ENCODE data around the gene DENND4A. TPM values are rescaled to one million over a fixed set of nuclear protein-coding genes. Genes with fewer than 3 reads are reported as not detected.
A peak's percentile ranks its signal among the peaks of the same experiment; 100 is the strongest.

The DENND4A gene
- 34.5 and 62.4 TPM in 2 replicates for total RNA-seq (2014; rRNA removed; shearing (Covaris generic); ENCODE audit: low replicate concordance)

- Histone ChIP-seq H4K20me1 (ENCODE audit: insufficient read depth, low read depth, low read length) (no peaks in the 10 kb centered on the region), H3K4me1 (ENCODE audit: low read length) (peaks cover 33% of the 10 kb centered on the region), H3K9ac (ENCODE audit: low read length) (peak within 1 kb of the TSS; percentile 90), H3K9me2 (replicated peaks; ENCODE audit: insufficient read depth, low read length) (no peaks in the 10 kb centered on the region), H3K4me2 (ENCODE audit: low read depth, low read length, poor library complexity, severe bottlenecking) (peak within 1 kb of the TSS; percentile 97), H3K36me3 (ENCODE audit: insufficient read depth, low read length) (no peaks in the 10 kb centered on the region), H3K27me3 (ENCODE audit: low read length) (no peaks in the 10 kb centered on the region), H2AFZ (ENCODE audit: low read length) (peak within 1 kb of the TSS; percentile 99), H3K27ac (ENCODE audit: low read length) (peak within 1 kb of the TSS; percentile 78), H3K4me3 (ENCODE audit: low read length) (peak within 1 kb of the TSS; percentile 99), H3K9me3 (ENCODE audit: low read length) (no peaks in the 10 kb centered on the region), H3K79me2 (ENCODE audit: low read length) (peaks cover 44% of the 10 kb centered on the region)
- DNase-seq: peak; percentile 99
These were observed at the start of gene DENND4A for GRCh38 chr15:65792138-65792987. DENND4A (minus strand) TSS chr15:65792293; CDS start chr15:65756450, 35,843 bp downstream.

- Histone ChIP-seq H2AFZ (ENCODE audit: low read length) (no peak overlapping the region), H3K4me2 (ENCODE audit: low read depth, low read length, poor library complexity, severe bottlenecking) (peak overlapping the region; percentile 3), H3K36me3 (ENCODE audit: insufficient read depth, low read length) (no peaks in the 10 kb centered on the region), H3K4me3 (ENCODE audit: low read length) (no peak overlapping the region), H3K79me2 (ENCODE audit: low read length) (no peaks in the 10 kb centered on the region), H3K4me1 (ENCODE audit: low read length) (no peaks in the 10 kb centered on the region), H3K27ac (ENCODE audit: low read length) (no peak overlapping the region), H3K27me3 (ENCODE audit: low read length) (no peaks in the 10 kb centered on the region), H3K9me3 (ENCODE audit: low read length) (no peaks in the 10 kb centered on the region), H4K20me1 (ENCODE audit: insufficient read depth, low read depth, low read length) (no peaks in the 10 kb centered on the region), H3K9ac (ENCODE audit: low read length) (no peak overlapping the region; the same call in 1 of the 2 replicates), H3K9me2 (replicated peaks; ENCODE audit: insufficient read depth, low read length) (no peaks in the 10 kb centered on the region)
- no peak for DNase-seq
These were observed 49.2 kb upstream of the DENND4A start for GRCh38 chr15:65841121-65841930.

DNA sequence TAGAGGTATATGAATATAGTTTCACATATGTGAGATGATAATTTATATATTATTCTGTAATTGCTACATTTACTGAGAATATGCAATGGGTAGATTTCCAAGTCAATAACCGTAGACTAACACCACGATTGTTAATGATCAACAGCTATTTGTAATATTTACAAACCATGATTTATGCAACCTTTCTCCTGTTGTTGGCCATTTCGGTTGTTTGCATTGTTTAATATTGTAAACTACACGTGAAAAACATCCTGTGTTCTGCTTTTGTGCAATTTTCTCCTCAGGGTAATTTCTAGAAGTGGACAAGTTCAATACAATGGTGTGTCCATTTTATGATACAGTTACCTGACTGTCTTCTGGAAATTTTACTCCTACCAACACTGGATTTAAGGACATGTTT is 47.9 kb upstream of the DENND4A start:
- Histone ChIP-seq H3K27ac (ENCODE audit: low read length) (no peak overlapping the region), H3K9me2 (replicated peaks; ENCODE audit: insufficient read depth, low read length) (no peaks in the 10 kb centered on the region), H3K79me2 (ENCODE audit: low read length) (no peaks in the 10 kb centered on the region), H3K4me2 (ENCODE audit: low read depth, low read length, poor library complexity, severe bottlenecking) (no peak overlapping the region), H3K36me3 (ENCODE audit: insufficient read depth, low read length) (no peaks in the 10 kb centered on the region), H3K9me3 (ENCODE audit: low read length) (no peaks in the 10 kb centered on the region), H3K27me3 (ENCODE audit: low read length) (no peaks in the 10 kb centered on the region), H3K4me1 (ENCODE audit: low read length) (no peaks in the 10 kb centered on the region), H3K4me3 (ENCODE audit: low read length) (no peak overlapping the region), H4K20me1 (ENCODE audit: insufficient read depth, low read depth, low read length) (no peaks in the 10 kb centered on the region), H3K9ac (ENCODE audit: low read length) (no peak overlapping the region), H2AFZ (ENCODE audit: low read length) (no peak overlapping the region)
- DNase-seq: no peak

GRCh38 chr15:65839354-65839901 is 47.3 kb upstream of the DENND4A start:
- DNase-seq: no peak
- Histone ChIP-seq H3K36me3 (ENCODE audit: insufficient read depth, low read length) (no peaks in the 10 kb centered on the region), H3K79me2 (ENCODE audit: low read length) (no peaks in the 10 kb centered on the region), H3K27ac (ENCODE audit: low read length) (no peak overlapping the region), H3K9ac (ENCODE audit: low read length) (no peak overlapping the region), H2AFZ (ENCODE audit: low read length) (no peak overlapping the region), H3K4me3 (ENCODE audit: low read length) (no peak overlapping the region), H3K4me1 (ENCODE audit: low read length) (no peaks in the 10 kb centered on the region), H3K9me2 (replicated peaks; ENCODE audit: insufficient read depth, low read length) (no peaks in the 10 kb centered on the region), H4K20me1 (ENCODE audit: insufficient read depth, low read depth, low read length) (no peaks in the 10 kb centered on the region), H3K4me2 (ENCODE audit: low read depth, low read length, poor library complexity, severe bottlenecking) (no peak overlapping the region), H3K27me3 (ENCODE audit: low read length) (no peaks in the 10 kb centered on the region), H3K9me3 (ENCODE audit: low read length) (no peaks in the 10 kb centered on the region)

DNA sequence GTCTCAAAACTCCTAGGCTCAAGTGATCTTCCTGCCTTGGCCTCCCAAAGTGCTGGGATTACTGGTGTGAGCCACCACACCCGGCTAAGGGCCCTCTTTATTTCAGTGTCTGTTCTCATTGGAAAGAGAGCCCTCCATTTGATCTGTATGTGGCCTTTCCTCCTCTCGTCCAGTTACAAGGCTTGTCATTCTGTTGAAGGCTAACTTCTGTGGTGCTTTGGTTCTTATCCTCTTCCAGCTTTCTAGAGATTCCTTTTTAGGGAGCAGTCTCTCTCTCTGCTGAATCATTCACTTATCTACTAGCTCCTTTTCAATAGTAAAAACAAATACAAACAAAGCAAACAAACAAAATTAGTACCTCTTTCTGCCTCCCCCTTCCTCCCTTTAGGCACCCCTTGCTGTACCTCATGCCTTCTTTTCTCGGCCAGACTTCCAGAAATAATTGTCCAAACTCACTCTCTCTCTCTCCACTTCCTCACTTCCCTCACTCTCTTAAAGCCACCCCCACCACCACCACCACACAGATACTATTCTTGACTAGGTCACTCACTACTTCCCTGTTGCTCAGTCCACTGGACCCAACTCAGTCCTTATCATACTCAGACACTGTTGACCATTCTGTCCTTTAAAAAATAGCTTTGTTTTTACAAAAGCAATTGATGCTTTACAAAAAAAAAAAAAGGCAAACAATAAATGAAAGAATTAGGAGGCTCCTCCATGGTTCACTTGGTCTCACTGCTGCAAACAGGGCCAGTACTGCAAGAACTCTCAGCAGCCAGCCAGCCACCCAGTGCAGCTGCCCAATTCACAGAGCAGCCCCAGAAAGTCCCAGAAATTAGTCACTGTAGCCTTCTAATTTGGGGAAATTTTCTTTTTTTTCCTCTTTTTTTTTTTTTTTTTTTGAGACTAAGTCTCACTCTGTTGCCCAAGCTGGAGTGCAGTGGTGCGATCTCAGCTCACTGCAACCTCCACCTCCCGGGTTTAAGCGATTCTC is 45.5 kb upstream of the DENND4A start:
- no peaks in the 10 kb centered on the region for H4K20me1 ChIP-seq (ENCODE audit: insufficient read depth, low read depth, low read length)
- H3K4me2 ChIP-seq (ENCODE audit: low read depth, low read length, poor library complexity, severe bottlenecking): no peak overlapping the region
- H3K27me3 ChIP-seq (ENCODE audit: low read length): no peaks in the 10 kb centered on the region
- H3K4me1 ChIP-seq (ENCODE audit: low read length): peaks cover 14% of the 10 kb centered on the region
- no peaks in the 10 kb centered on the region for H3K9me3 ChIP-seq (ENCODE audit: low read length)
- H3K4me3 ChIP-seq (ENCODE audit: low read length): no peak overlapping the region
- no peaks in the 10 kb centered on the region for H3K79me2 ChIP-seq (ENCODE audit: low read length)
- no peak overlapping the region for H3K9ac ChIP-seq (ENCODE audit: low read length)
- DNase-seq: no peak
- no peaks in the 10 kb centered on the region for H3K9me2 ChIP-seq (replicated peaks; ENCODE audit: insufficient read depth, low read length)
- no peaks in the 10 kb centered on the region for H3K36me3 ChIP-seq (ENCODE audit: insufficient read depth, low read length)
- no peak overlapping the region for H3K27ac ChIP-seq (ENCODE audit: low read length)
- no peak overlapping the region for H2AFZ ChIP-seq (ENCODE audit: low read length)

- H3K79me2 ChIP-seq (ENCODE audit: low read length): no peaks in the 10 kb centered on the region
- H3K36me3 ChIP-seq (ENCODE audit: insufficient read depth, low read length): no peaks in the 10 kb centered on the region
- H2AFZ ChIP-seq (ENCODE audit: low read length): no peak overlapping the region
- H3K9ac ChIP-seq (ENCODE audit: low read length): no peak overlapping the region
- no peak overlapping the region for H3K4me2 ChIP-seq (ENCODE audit: low read depth, low read length, poor library complexity, severe bottlenecking)
- H4K20me1 ChIP-seq (ENCODE audit: insufficient read depth, low read depth, low read length): no peaks in the 10 kb centered on the region
- no peak overlapping the region for H3K4me3 ChIP-seq (ENCODE audit: low read length)
- peaks cover 14% of the 10 kb centered on the region for H3K4me1 ChIP-seq (ENCODE audit: low read length)
- no peaks in the 10 kb centered on the region for H3K9me2 ChIP-seq (replicated peaks; ENCODE audit: insufficient read depth, low read length)
- H3K9me3 ChIP-seq (ENCODE audit: low read length): no peaks in the 10 kb centered on the region
- no peaks in the 10 kb centered on the region for H3K27me3 ChIP-seq (ENCODE audit: low read length)
- no peak overlapping the region for H3K27ac ChIP-seq (ENCODE audit: low read length)
- DNase-seq: no peak
These were observed 44.6 kb upstream of the DENND4A start for GRCh38 chr15:65836665-65837064.

DNA sequence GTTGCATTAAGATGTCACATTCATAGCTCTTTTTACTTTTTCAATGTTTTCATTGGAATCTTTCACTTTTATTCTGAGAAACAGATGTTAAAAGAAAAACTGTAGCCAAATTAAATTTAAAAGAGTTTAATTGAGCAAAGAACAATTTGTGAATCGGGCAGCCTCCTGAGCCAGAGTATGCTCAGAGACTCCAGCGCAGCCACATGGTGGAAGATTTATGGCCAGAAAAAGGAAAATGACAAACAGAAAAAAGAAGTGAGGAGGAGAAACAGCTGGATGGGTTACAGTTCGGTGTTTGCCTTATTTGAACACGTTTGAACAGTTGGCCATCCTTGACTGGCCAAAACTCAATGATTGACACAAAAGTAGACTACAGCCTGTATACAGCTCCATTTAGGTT is 43.4 kb upstream of the DENND4A start:
- Histone ChIP-seq H4K20me1 (ENCODE audit: insufficient read depth, low read depth, low read length) (no peaks in the 10 kb centered on the region), H3K4me2 (ENCODE audit: low read depth, low read length, poor library complexity, severe bottlenecking) (no peak overlapping the region), H3K9me3 (ENCODE audit: low read length) (no peaks in the 10 kb centered on the region), H2AFZ (ENCODE audit: low read length) (no peak overlapping the region), H3K36me3 (ENCODE audit: insufficient read depth, low read length) (no peaks in the 10 kb centered on the region), H3K27me3 (ENCODE audit: low read length) (no peaks in the 10 kb centered on the region), H3K27ac (ENCODE audit: low read length) (no peak overlapping the region), H3K4me3 (ENCODE audit: low read length) (no peak overlapping the region), H3K79me2 (ENCODE audit: low read length) (no peaks in the 10 kb centered on the region), H3K4me1 (ENCODE audit: low read length) (peaks cover 14% of the 10 kb centered on the region), H3K9me2 (replicated peaks; ENCODE audit: insufficient read depth, low read length) (no peaks in the 10 kb centered on the region), H3K9ac (ENCODE audit: low read length) (no peak overlapping the region)
- no peak for DNase-seq
